Urinary bladder (tissue), 4 donors: ENCODE results near the gene CGB1. TPM values are rescaled to one million over a fixed set of nuclear protein-coding genes. Genes with fewer than 3 reads are reported as not detected.
"Not testable (repeated sequence)": the region's sequence is repeated elsewhere in the genome, so short reads cannot be mapped to it uniquely, and the experiment has no call there.

Source experiments
- DNase-seq: peaks from one replicate; pipeline ENCODE4 v3.0.0-alpha.2; 2015; ENCODE audit errors: extremely low spot score
- H3K27ac ChIP-seq: one replicate; pipeline ENCODE4 v1.5.1; 2013; ENCODE audit warnings: low read depth, mild to moderate bottlenecking, moderate library complexity
- H3K36me3 ChIP-seq: one replicate; pipeline ENCODE4 v1.6.1; 2013; ENCODE audit warnings: mild to moderate bottlenecking, moderate library complexity; ENCODE audit not compliant: insufficient read depth
- H3K4me1 ChIP-seq: one replicate; pipeline ENCODE4 v1.6.1; 2013; ENCODE audit warnings: mild to moderate bottlenecking, moderate library complexity; ENCODE audit not compliant: insufficient read depth
- H3K4me3 ChIP-seq: one replicate; pipeline ENCODE4 v1.5.1; 2013; ENCODE audit warnings: low read depth, low read length
- WGBS: extraction: QIAGEN DNeasy Blood & Tissue Kit; methylation state at CpG from one replicate; pipeline ENCODE4 v1.1.7; 2013; 5-methylcytosine and 5-hydroxymethylcytosine counted together
- polyA plus RNA-seq: library from polyadenylated mRNA; stranded (reverse); fragments of 200-250 nt; gene quantifications from one replicate; pipeline ENCODE4 v1.2.3, GENCODE V29; 2013
- total RNA-seq: library from RNA; depleted of rRNA; stranded (reverse); fragments of >200 nt; gene quantifications from one replicate; pipeline ENCODE4 v1.2.3, GENCODE V29; 2014
- donor health status: healthy with polysubstance abuse.
- donor health status: healthy.

Gene CGB1
- total RNA-seq = not detected
- polyA plus RNA-seq = not detected

GRCh38 chr19:49036815-49037214, at the start of gene CGB1:
Gene CGB1, minus strand, starts transcription at chr19:49036895. Its CDS starts 184 bp downstream, at chr19:49036711.
- DNase-seq, H3K4me1 ChIP-seq, H3K4me3 ChIP-seq, H3K27ac ChIP-seq, H3K36me3 ChIP-seq: not testable (repeated sequence)
- 50% methylated on average over 18 of the region's 18 CpGs for WGBS

- Histone ChIP-seq H3K4me1 (no peaks in the 10 kb centered on the region), H3K27ac (no peak overlapping the region), H3K36me3 (no peaks in the 10 kb centered on the region), H3K4me3 (peak overlapping the region; percentile 86)
- DNase-seq = no peak
- WGBS = 59% methylated on average over 11 of the region's 11 CpGs
These were observed 49.6 kb upstream of the CGB1 start for GRCh38 chr19:49086296-49086695.

GRCh38 chr19:49085868-49086232, 49.2 kb upstream of the CGB1 start:
- Histone ChIP-seq H3K4me3 (peak overlapping the region; percentile 86), H3K4me1 (no peaks in the 10 kb centered on the region), H3K27ac (no peak overlapping the region), H3K36me3 (no peaks in the 10 kb centered on the region)
- WGBS = 1% methylated on average over 14 of the region's 14 CpGs
- DNase-seq = no peak

GRCh38 chr19:49085020-49085867, 48.5 kb upstream of the CGB1 start, which contains the start of gene SNRNP70:
Gene SNRNP70, plus strand, starts transcription at chr19:49085451. Its CDS starts 964 bp downstream, at chr19:49086415.
- Histone ChIP-seq H3K27ac (peak within 1 kb of the TSS; percentile 88), H3K4me1 (no peaks in the 10 kb centered on the region), H3K4me3 (peak within 1 kb of the TSS; percentile 86), H3K36me3 (no peaks in the 10 kb centered on the region)
- DNase-seq = peak; percentile 99
- WGBS = under 1% methylated on average over 89 of the region's 89 CpGs

- no peaks in the 10 kb centered on the region for H3K36me3 ChIP-seq
- no peaks in the 10 kb centered on the region for H3K4me1 ChIP-seq
- 64% methylated on average over 26 of the region's 26 CpGs for WGBS
- H3K27ac ChIP-seq = peak overlapping the region; percentile 88
- H3K4me3 ChIP-seq = no peak overlapping the region
- no peak for DNase-seq
These were observed 47.7 kb upstream of the CGB1 start for GRCh38 chr19:49084206-49085019.

- WGBS = 76% methylated on average over 1 of the region's 1 CpG
These were observed 44.6 kb upstream of the CGB1 start for GRCh38 chr19:49081273-49081672.

GRCh38 chr19:49080392-49080791, 43.7 kb upstream of the CGB1 start:
- no peaks in the 10 kb centered on the region for H3K36me3 ChIP-seq
- WGBS = 90% methylated on average over 4 of the region's 4 CpGs
- no peaks in the 10 kb centered on the region for H3K4me1 ChIP-seq
- H3K27ac ChIP-seq = no peak overlapping the region
- H3K4me3 ChIP-seq = no peak overlapping the region
- DNase-seq = no peak

More at GRCh38 chr19:49081273-49081672, 44.6 kb upstream of the CGB1 start:
- Histone ChIP-seq H3K36me3 (no peaks in the 10 kb centered on the region), H3K4me1 (no peaks in the 10 kb centered on the region), H3K4me3 (no peak overlapping the region), H3K27ac (no peak overlapping the region)
- no peak for DNase-seq

GRCh38 chr19:49074869-49075268, 38.2 kb upstream of the CGB1 start:
- DNase-seq, H3K4me3 ChIP-seq, H3K36me3 ChIP-seq, H3K4me1 ChIP-seq, H3K27ac ChIP-seq: not testable (repeated sequence)
- WGBS = 16% methylated on average over 9 of the region's 9 CpGs

GRCh38 chr19:49073514-49074378, 37.1 kb upstream of the CGB1 start:
- H3K27ac ChIP-seq = no peak overlapping the region
- H3K4me3 ChIP-seq = no peak overlapping the region
- DNase-seq = no peak
- H3K4me1 ChIP-seq = no peaks in the 10 kb centered on the region
- no peaks in the 10 kb centered on the region for H3K36me3 ChIP-seq
- WGBS = 61% methylated on average over 23 of the region's 23 CpGs

- Histone ChIP-seq H3K4me3 (no peak overlapping the region), H3K4me1 (no peaks in the 10 kb centered on the region), H3K27ac (no peak overlapping the region), H3K36me3 (no peaks in the 10 kb centered on the region)
- 3% methylated on average over 93 of the region's 93 CpGs for WGBS
- no peak for DNase-seq
These were observed 35.3 kb upstream of the CGB1 start for GRCh38 chr19:49071860-49072547.

- Histone ChIP-seq H3K4me3 (no peak overlapping the region), H3K27ac (no peak overlapping the region), H3K4me1 (no peaks in the 10 kb centered on the region), H3K36me3 (no peaks in the 10 kb centered on the region)
- DNase-seq = no peak
- 95% methylated on average over 21 of the region's 21 CpGs for WGBS
These were observed 33.7 kb upstream of the CGB1 start for GRCh38 chr19:49070416-49070815.

- Histone ChIP-seq H3K4me3 (no peak overlapping the region), H3K36me3 (no peaks in the 10 kb centered on the region), H3K27ac (no peak overlapping the region), H3K4me1 (no peaks in the 10 kb centered on the region)
- no peak for DNase-seq
- 92% methylated on average over 9 of the region's 9 CpGs for WGBS
These were observed 32.3 kb upstream of the CGB1 start for GRCh38 chr19:49069026-49069425.

GRCh38 chr19:49067554-49067953, 30.9 kb upstream of the CGB1 start:
- H3K27ac ChIP-seq = no peak overlapping the region
- no peaks in the 10 kb centered on the region for H3K36me3 ChIP-seq
- H3K4me1 ChIP-seq = no peaks in the 10 kb centered on the region
- no peak for DNase-seq
- WGBS = 65% methylated on average over 3 of the region's 3 CpGs
- H3K4me3 ChIP-seq = no peak overlapping the region
